HL-60 (cell line): ENCODE measurements around the gene YARS1.

ENCODE experiments used
- DNase-seq, 2 experiments: peaks; one replicate each; pipeline ENCODE4 v3.0.0-alpha.2; 2010 to 2020; ENCODE audit warnings: low read depth in 1 of 2, low spot score in 1 of 2
- H3K27ac ChIP-seq: fragments of 250-450 bp; sonication (Bioruptor Pico); replicated peaks from 2 replicates; pipeline ENCODE4 v1.5.1; 2020; ENCODE audit warnings: mild to moderate bottlenecking, moderate library complexity
- H3K27me3 ChIP-seq: fragments of 250-450 bp; sonication (Bioruptor Pico); 2 replicates; pipeline ENCODE4 v1.5.1; 2021; ENCODE audit warnings: mild to moderate bottlenecking, moderate library complexity; ENCODE audit not compliant: insufficient read depth, poor library complexity, severe bottlenecking
- H3K4me3 ChIP-seq: replicated peaks from 2 replicates; pipeline ENCODE4 v1.5.1; 2011; ENCODE audit warnings: mild to moderate bottlenecking, control low read depth, low read length; ENCODE audit not compliant: insufficient read depth
- CTCF ChIP-seq: IDR thresholded peaks from one replicate; pipeline ENCODE4 v1.5.1; 2011; ENCODE audit warnings: low read length, control low read depth, inconsistent platforms; ENCODE audit not compliant: insufficient read depth
- GABPA ChIP-seq: IDR thresholded peaks from 2 replicates; pipeline ENCODE4 v1.6.1; 2012; ENCODE audit warnings: low read depth
- POLR2AphosphoS5 ChIP-seq: IDR thresholded peaks from 2 replicates; pipeline ENCODE4 v1.6.1; 2012; ENCODE audit warnings: low read depth
- REST ChIP-seq: IDR thresholded peaks from 2 replicates; pipeline ENCODE4 v1.6.1; 2012; ENCODE audit warnings: low read depth; ENCODE audit not compliant: insufficient replicate concordance
- SPI1 ChIP-seq: IDR thresholded peaks from 2 replicates; pipeline ENCODE4 v1.6.1; 2012; ENCODE audit warnings: low read depth, mild to moderate bottlenecking, borderline replicate concordance

YARS1 gene

GRCh38 chr1:32782086-32782485 lies 35.1 kb downstream of the YARS1 start:
- TF ChIP-seq GABPA (no peak), POLR2AphosphoS5 (no peak), REST (no peak), SPI1 (no peak), CTCF (no peak)
- Histone ChIP-seq H3K27ac (no peak overlapping the region), H3K27me3 (no peaks in the 10 kb centered on the region), H3K4me3 (no peak overlapping the region)
- no peak for DNase-seq

GRCh38 chr1:32780628-32781234 lies 36.4 kb downstream of the YARS1 start:
- H3K27ac ChIP-seq: no peak overlapping the region
- DNase-seq: peak in 1 of 2 experiments; percentile 16
- no peaks in the 10 kb centered on the region for H3K27me3 ChIP-seq
- no peak overlapping the region for H3K4me3 ChIP-seq
- TF ChIP-seq GABPA: no peak
- no peak for TF ChIP-seq SPI1
- TF ChIP-seq REST: no peak
- no peak for TF ChIP-seq POLR2AphosphoS5
- TF ChIP-seq CTCF: no peak

- DNase-seq: no peak
Observed at GRCh38 chr1:32780005-32780404, 37.2 kb downstream of the YARS1 start.

More at GRCh38 chr1:32780005-32780404, 37.2 kb downstream of the YARS1 start:
- H3K27ac ChIP-seq: no peak overlapping the region
- no peak overlapping the region for H3K4me3 ChIP-seq
- H3K27me3 ChIP-seq: no peaks in the 10 kb centered on the region
- TF ChIP-seq REST: no peak
- peak; percentile 57; the same call in 1 of the 2 replicates for TF ChIP-seq POLR2AphosphoS5
